Measurements from ENCODE around the gene ADAM29.
"Not testable (repeated sequence)": the region's sequence is repeated elsewhere in the genome, so short reads cannot be mapped to it uniquely, and the experiment has no call there.

ADAM29 gene

GRCh38 chr4:174972911-174973310, 54.8 kb downstream of the ADAM29 start:
- no peak for DNase-seq

- no peak for DNase-seq
These were observed 55.2 kb downstream of the ADAM29 start for GRCh38 chr4:174973336-174973735.

- DNase-seq: no peak
These were observed 65.1 kb downstream of the ADAM29 start for GRCh38 chr4:174983128-174983750.

DNA sequence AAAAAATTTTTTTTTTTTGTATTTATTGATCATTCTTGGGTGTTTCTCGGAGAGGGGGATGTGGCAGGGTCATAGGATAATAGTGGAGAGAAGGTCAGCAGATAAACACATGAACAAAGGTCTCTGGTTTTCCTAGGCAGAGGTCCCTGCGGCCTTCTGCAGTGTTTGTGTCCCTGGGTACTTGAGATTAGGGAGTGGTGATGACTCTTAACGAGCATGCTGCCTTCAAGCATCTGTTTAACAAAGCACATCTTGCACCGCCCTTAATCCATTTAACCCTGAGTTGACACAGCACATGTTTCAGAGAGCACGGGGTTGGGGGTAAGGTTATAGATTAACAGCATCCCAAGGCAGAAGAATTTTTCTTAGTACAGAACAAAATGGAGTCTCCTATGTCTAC, 65.7 kb downstream of the ADAM29 start:
- DNase-seq: not testable (repeated sequence)

GRCh38 chr4:174989791-174990190, 71.6 kb downstream of the ADAM29 start:
- no peak for DNase-seq

- no peak for DNase-seq
These were observed 75.8 kb downstream of the ADAM29 start for GRCh38 chr4:174993916-174994315.

DNA sequence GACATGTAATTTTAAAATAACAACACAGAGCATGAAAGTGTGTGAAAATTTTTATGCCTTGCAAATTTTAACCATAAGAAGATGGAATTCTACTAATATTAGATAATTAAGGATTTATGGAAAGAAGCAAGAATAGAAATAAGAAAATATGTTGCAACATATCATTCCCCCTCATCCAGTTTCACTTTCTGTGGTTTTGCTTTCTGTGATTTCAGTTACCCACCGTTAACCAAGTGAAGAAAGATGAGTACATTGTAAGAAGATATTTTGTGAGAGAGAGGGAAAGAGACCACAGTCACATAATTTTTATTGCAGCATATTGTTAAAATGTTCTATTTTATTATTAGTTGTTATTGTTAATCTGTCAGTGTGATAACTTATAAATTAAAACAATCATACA, 77.9 kb downstream of the ADAM29 start:
- no peak for DNase-seq

GRCh38 chr4:174999407-174999806, 81.2 kb downstream of the ADAM29 start:
- no peak for DNase-seq

GRCh38 chr4:175017751-175018150, 99.6 kb downstream of the ADAM29 start:
- DNase-seq: no peak

GRCh38 chr4:175019447-175019846, 101.3 kb downstream of the ADAM29 start:
- DNase-seq: not testable (repeated sequence)

Measured in stimulated activated naive CD4-positive, alpha-beta T cell treated with Interleukin-2 at 50 U/mL for 16 hours (primary cell).